IMR-90 (cell line): ENCODE measurements around the gene SLX9. TPM values are rescaled to one million over a fixed set of nuclear protein-coding genes. Genes with fewer than 3 reads are reported as not detected.

ENCODE experiments used
- ATAC-seq: fragments of 200-7000 bp; cut with Tn5 transposase; 2 replicates; pipeline ENCODE4 v1.9.1; 2020; ENCODE audit warnings: low read depth, mild to moderate bottlenecking, moderate library complexity
- BruUV-seq: library from RNA; stranded (reverse); fragments of 400-500 nt; replicated peaks from 2 replicates; lab custom pipeline; 2021; lab: Mats Ljungman, UMichigan
- CTCF ChIA-PET: fragments of 300-600 bp; formaldehyde crosslinking; extraction: SDS; loops from one replicate; lab custom pipeline; 2021; ENCODE audit warnings: antibody characterized with exemption; lab: Yijun Ruan, JAX
- POLR2A ChIA-PET: fragments of 300-600 bp; sonication (Branson Sonifier 250); formaldehyde crosslinking; loops from one replicate; lab custom pipeline; 2022; ENCODE audit warnings: antibody characterized with exemption; ENCODE audit not compliant: unreplicated experiment; lab: Charles Lee
- DNase-seq: peaks from one replicate; pipeline ENCODE4 v3.0.0; 2013
- H2AFZ ChIP-seq: replicated peaks from 2 replicates; pipeline ENCODE3; 2013; ENCODE audit warnings: low read length, mild to moderate bottlenecking; ENCODE audit not compliant: poor library complexity
- H2AK5ac ChIP-seq: 2 replicates; pipeline ENCODE4 v1.6.1; 2013; ENCODE audit warnings: low read depth, low read length, inconsistent platforms
- H2AK9ac ChIP-seq: replicated peaks from 2 replicates; pipeline ENCODE3; 2013; ENCODE audit warnings: mild to moderate bottlenecking, low read depth, low read length, moderate library complexity; ENCODE audit not compliant: poor library complexity
- H2BK120ac ChIP-seq: 2 replicates; pipeline ENCODE4 v1.6.1; 2013; ENCODE audit warnings: low read depth, low read length, inconsistent platforms
- H2BK15ac ChIP-seq: 3 replicates; pipeline ENCODE4 v1.6.1; 2013; ENCODE audit warnings: low read depth, low read length, inconsistent platforms
- H2BK20ac ChIP-seq: 2 replicates; pipeline ENCODE4 v1.6.1; 2013; ENCODE audit warnings: low read depth, mild to moderate bottlenecking, inconsistent platforms, low read length, moderate library complexity
- H2BK5ac ChIP-seq: 2 replicates; pipeline ENCODE4 v1.6.1; 2013; ENCODE audit warnings: mild to moderate bottlenecking, low read depth, low read length, inconsistent platforms; ENCODE audit not compliant: poor library complexity, severe bottlenecking
- H3K14ac ChIP-seq: replicated peaks from 2 replicates; pipeline ENCODE4 v1.6.1; 2013; ENCODE audit warnings: low read depth, low read length, inconsistent platforms
- H3K18ac ChIP-seq: 2 replicates; pipeline ENCODE4 v1.6.1; 2013; ENCODE audit warnings: low read depth, low read length, control low read depth
- H3K23ac ChIP-seq: 2 replicates; pipeline ENCODE4 v1.6.1; 2013; ENCODE audit warnings: low read depth, low read length, inconsistent platforms
- H3K27ac ChIP-seq: 2 replicates; pipeline ENCODE4 v1.5.1; 2013; ENCODE audit warnings: mild to moderate bottlenecking, control low read depth, low read length; ENCODE audit not compliant: insufficient read depth
- H3K27me3 ChIP-seq: 2 replicates; pipeline ENCODE4 v1.6.1; 2013; ENCODE audit warnings: low read length; ENCODE audit not compliant: control insufficient read depth, insufficient read depth
- H3K36me3 ChIP-seq: 2 replicates; pipeline ENCODE4 v1.6.1; 2013; ENCODE audit warnings: low read length, mixed read lengths; ENCODE audit not compliant: control insufficient read depth, insufficient read depth
- H3K4ac ChIP-seq: 2 replicates; pipeline ENCODE4 v1.6.1; 2013; ENCODE audit warnings: low read depth, low read length, inconsistent platforms
- H3K4me1 ChIP-seq: 2 replicates; pipeline ENCODE4 v1.6.1; 2013; ENCODE audit warnings: low read length, mixed read lengths; ENCODE audit not compliant: control insufficient read depth, insufficient read depth
- H3K4me2 ChIP-seq: 2 replicates; pipeline ENCODE4 v1.6.1; 2013; ENCODE audit warnings: low read depth, mild to moderate bottlenecking, control low read depth, low read length, moderate library complexity
- H3K4me3 ChIP-seq: 2 replicates; pipeline ENCODE4 v1.5.1; 2013; ENCODE audit warnings: low read depth, mild to moderate bottlenecking, control low read depth, low read length, moderate library complexity; ENCODE audit not compliant: insufficient read depth
- H3K56ac ChIP-seq: 2 replicates; pipeline ENCODE4 v1.6.1; 2013; ENCODE audit warnings: low read length, inconsistent platforms; ENCODE audit not compliant: insufficient read depth; ENCODE audit errors: extremely low read depth
- H3K79me1 ChIP-seq, 2 experiments: 2 replicates each; pipeline ENCODE4 v1.6.1; 2013; ENCODE audit warnings: low read length in 2 of 2, inconsistent platforms in 1 of 2, low read depth in 1 of 2
- H3K9ac ChIP-seq: 2 replicates; pipeline ENCODE4 v1.6.1; 2013; ENCODE audit warnings: low read depth, low read length, control low read depth
- H3K9me1 ChIP-seq: 2 replicates; pipeline ENCODE4 v1.6.1; 2013; ENCODE audit warnings: low read length, inconsistent platforms; ENCODE audit not compliant: insufficient read depth
- H3K9me3 ChIP-seq: 2 replicates; pipeline ENCODE4 v1.6.1; 2013; ENCODE audit warnings: low read length; ENCODE audit not compliant: control insufficient read depth, insufficient read depth
- H4K20me1 ChIP-seq: 2 replicates; pipeline ENCODE4 v1.6.1; 2013; ENCODE audit warnings: low read length, inconsistent platforms; ENCODE audit not compliant: insufficient read depth
- H4K5ac ChIP-seq: 2 replicates; pipeline ENCODE4 v1.6.1; 2013; ENCODE audit warnings: mild to moderate bottlenecking, low read depth, low read length, control low read depth
- H4K8ac ChIP-seq, 2 experiments: 2 replicates each; pipeline ENCODE4 v1.6.1; 2013; ENCODE audit warnings: low read depth in 2 of 2, low read length in 2 of 2, control low read depth in 1 of 2, inconsistent platforms in 1 of 2
- H4K91ac ChIP-seq: 2 replicates; pipeline ENCODE4 v1.6.1; 2013; ENCODE audit warnings: low read depth, low read length, inconsistent platforms; ENCODE audit not compliant: insufficient read depth
- CEBPB ChIP-seq: IDR thresholded peaks from 2 replicates; pipeline ENCODE4 v1.6.1; 2012; ENCODE audit warnings: low read depth, low read length, improper control_type of control experiment
- CHD1 ChIP-seq: IDR thresholded peaks from 2 replicates; pipeline ENCODE4 v1.6.1; 2012; ENCODE audit warnings: low read depth, low read length, improper control_type of control experiment
- CTCF ChIP-seq: conservative IDR thresholded peaks from 2 replicates; pipeline ENCODE4 v1.5.1; 2012; ENCODE audit warnings: mild to moderate bottlenecking, low read depth, low read length, improper control_type of control experiment
- ELK1 ChIP-seq: fragments of 150-350 bp; IDR thresholded peaks from 2 replicates; pipeline ENCODE4 v1.6.1; 2016; ENCODE audit warnings: low read depth, mild to moderate bottlenecking, low read length, moderate library complexity, borderline replicate concordance
- FOS ChIP-seq: fragments of 150-350 bp; IDR thresholded peaks from 2 replicates; pipeline ENCODE4 v1.6.1; 2016; ENCODE audit warnings: low read depth, low read length
- MAFK ChIP-seq: IDR thresholded peaks from 2 replicates; pipeline ENCODE4 v1.6.1; 2012; ENCODE audit warnings: low read depth, low read length, improper control_type of control experiment
- MAZ ChIP-seq: IDR thresholded peaks from 2 replicates; pipeline ENCODE4 v1.6.1; 2012; ENCODE audit warnings: low read depth, mild to moderate bottlenecking, low read length, improper control_type of control experiment, moderate library complexity, borderline replicate concordance
- MXI1 ChIP-seq: IDR thresholded peaks from 2 replicates; pipeline ENCODE4 v1.6.1; 2012; ENCODE audit warnings: low read depth, mild to moderate bottlenecking, low read length, moderate library complexity, borderline replicate concordance
- NFE2L2 ChIP-seq: fragments of 150-350 bp; IDR thresholded peaks from 2 replicates; pipeline ENCODE4 v1.6.1; 2016; ENCODE audit warnings: low read depth, mild to moderate bottlenecking, low read length
- POLR2A ChIP-seq: IDR thresholded peaks from 2 replicates; pipeline ENCODE4 v1.6.1; 2012; ENCODE audit warnings: mild to moderate bottlenecking, low read depth, low read length
- RAD21 ChIP-seq: IDR thresholded peaks from 2 replicates; pipeline ENCODE4 v1.6.1; 2012; ENCODE audit warnings: low read length, improper control_type of control experiment
- RCOR1 ChIP-seq: IDR thresholded peaks from 2 replicates; pipeline ENCODE4 v1.6.1; 2012; ENCODE audit warnings: mild to moderate bottlenecking, low read length, improper control_type of control experiment; ENCODE audit not compliant: insufficient replicate concordance
- RFX5 ChIP-seq: IDR thresholded peaks from 2 replicates; pipeline ENCODE4 v1.8.0; 2012; ENCODE audit warnings: low read depth, mild to moderate bottlenecking, low read length, moderate library complexity
- SMC3 ChIP-seq: fragments of 150-350 bp; IDR thresholded peaks from 2 replicates; pipeline ENCODE4 v1.6.1; 2016; ENCODE audit warnings: low read depth, mild to moderate bottlenecking, antibody characterized with exemption, low read length, moderate library complexity
- USF2 ChIP-seq: fragments of 150-350 bp; IDR thresholded peaks from 2 replicates; pipeline ENCODE4 v1.6.1; 2017; ENCODE audit warnings: mild to moderate bottlenecking, antibody characterized with exemption, low read length, low read depth
- WGBS, 2 experiments: methylation state at CpG; one replicate each; pipeline versions ENCODE4 v1.1.5 to v1.1.7; 2013; ENCODE audit warnings: missing lambda C conversion rate in 2 of 2; ENCODE audit not compliant: insufficient read length in 1 of 2; ENCODE audit errors: extremely low coverage in 2 of 2; 5-methylcytosine and 5-hydroxymethylcytosine counted together
- dilution Hi-C: fragments of 300-500 bp; cut with HindIII; formaldehyde crosslinking; loops from one replicate; pipeline ENCODE4 v1.14.3; 2018; ENCODE audit warnings: low sequenced_read_pairs; ENCODE audit not compliant: unreplicated experiment
- in situ Hi-C: fragments of 300-500 bp; cut with MboI; formaldehyde crosslinking; loops from 3 replicates; pipeline ENCODE4 v1.14.3; 2019; ENCODE audit warnings: low sequenced_read_pairs, inconsistent platforms, mixed read lengths
- intact Hi-C: fragments of 100-400 bp; cut with micrococcal nuclease; formaldehyde crosslinking; loops from 2 replicates; pipeline ENCODE4 v1.10.0; 2022
- polyA plus RNA-seq, 3 experiments: library from polyadenylated mRNA; depleted of rRNA; stranded (reverse); fragments of >200 nt; gene quantifications; 2 replicates each; pipeline ENCODE4 v1.2.3, GENCODE V29; 2012; ENCODE audit warnings: low replicate concordance in 1 of 3
- total RNA-seq: library from RNA; depleted of rRNA; stranded (reverse); fragments of >200 nt; gene quantifications from 2 replicates; pipeline ENCODE4 v1.2.3, GENCODE V29; 2012

SLX9 gene
- total and polyA plus RNA-seq, 2 of the 4 experiments (the other 2 are of a cell fraction), result 10.4 to 21.7 TPM

GRCh38 chr21:44983421-44984206 is 43.8 kb downstream of the SLX9 start:
- Histone ChIP-seq H3K4me1 (peaks cover 7% of the 10 kb centered on the region), H3K79me1 (no peaks in the 10 kb centered on the region), H4K20me1 (peaks cover 7% of the 10 kb centered on the region), H4K8ac (no peak overlapping the region; a peak in 1 of 4 replicates), H3K18ac (no peak overlapping the region), H4K91ac (no peak overlapping the region; the same call in 1 of the 2 replicates), H2BK5ac (peak overlapping the region; percentile 63), H3K9me3 (no peaks in the 10 kb centered on the region), H2AFZ (no peak overlapping the region), H3K4ac (no peak overlapping the region), H3K27ac (no peak overlapping the region), H3K56ac (no peak overlapping the region), H3K9ac (no peak overlapping the region), H3K27me3 (peaks cover 1% of the 10 kb centered on the region; the same call in 1 of the 2 replicates), H3K4me2 (no peak overlapping the region), H2BK15ac (no peak overlapping the region), H2AK9ac (peak overlapping the region; percentile 81), H3K36me3 (no peaks in the 10 kb centered on the region), H4K5ac (no peak overlapping the region), H3K23ac (no peak overlapping the region), H3K9me1 (no peaks in the 10 kb centered on the region), H2AK5ac (0 out of 2 replicates have a peak overlapping the region, but pooled peaks have one; percentile 27), H3K4me3 (no peak overlapping the region), H2BK20ac (no peak overlapping the region), H2BK120ac (no peak overlapping the region), H3K14ac (no peak overlapping the region)
- POLR2A ChIA-PET, result no interaction called here
- TF ChIP-seq CTCF (no peak), RFX5 (no peak), SMC3 (no peak), FOS (no peak), RAD21 (no peak), MAFK (no peak), CEBPB (no peak), NFE2L2 (no peak), ELK1 (no peak), USF2 (no peak), POLR2A (no peak), MXI1 (no peak), CHD1 (no peak), MAZ (no peak), RCOR1 (no peak)
- no peak for ATAC-seq
- dilution Hi-C loops (no loop called here), in situ Hi-C loops (no loop called here), intact Hi-C loops (no loop called here)
- 80% methylated on average over 8 of the region's 22 CpGs; no CpG with 5 or more reads in 1 of the 2 experiments for WGBS, 2 experiments
- no peak for DNase-seq
- CTCF ChIA-PET, result no interaction called here
- no TSS peak for BruUV-seq
